OCI-LY7 (cell line): Measurements from ENCODE around the gene GPSM1.

Source experiments
- CTCF ChIP-seq: fragments of 200-600 bp; sonication (generic); conservative IDR thresholded peaks from 2 replicates; pipeline ENCODE4 v1.5.1; 2014; ENCODE audit warnings: mild to moderate bottlenecking, antibody characterized with exemption, low read length, moderate library complexity, mixed read lengths
- EZH2phosphoT487 ChIP-seq: fragments of 200-600 bp; sonication (generic); IDR thresholded peaks from 2 replicates; pipeline ENCODE4 v1.6.1; 2018; ENCODE audit warnings: low read depth, borderline replicate concordance, mild to moderate bottlenecking, mixed run types, antibody characterized with exemption, low read length, moderate library complexity, mixed read lengths

GRCh38 chr9:136370037-136370436, 42.7 kb downstream of the GPSM1 start:
- TF ChIP-seq CTCF (no peak), EZH2phosphoT487 (no peak)
